A549 (cell line): ENCODE results near the gene ATP9A. TPM values are rescaled to one million over a fixed set of nuclear protein-coding genes. Genes with fewer than 3 reads are reported as not detected.
A peak's percentile ranks its signal among the peaks of the same experiment; 100 is the strongest.

ENCODE experiments used
- ATAC-seq, 2 experiments: fragments of 200-7000 bp in 1 of 2; fragments of >200 bp in 1 of 2; cut with Nextera tagmentation in 1 of 2; cut with Tn5 transposase in 1 of 2; 3 replicates each; pipeline versions ENCODE4 v1.8.0 to v1.9.1; 2018 to 2020; ENCODE audit warnings: mild to moderate bottlenecking in 1 of 2, moderate library complexity in 1 of 2
- CTCF ChIA-PET: fragments of 300-600 bp; sonication (Branson Sonifier 250); formaldehyde crosslinking; extraction: SDS; loops from one replicate; lab custom pipeline; 2021; ENCODE audit warnings: antibody characterized with exemption, inconsistent platforms; lab: Yijun Ruan, JAX
- POLR2A ChIA-PET: fragments of 350-600 bp; formaldehyde crosslinking; extraction: SDS; loops from one replicate; lab custom pipeline; 2021; ENCODE audit warnings: antibody characterized with exemption, inconsistent platforms; lab: Yijun Ruan, JAX
- DNase-seq, 2 experiments: peaks; one replicate each; pipeline versions ENCODE4 v3.0.0 to v3.0.0-alpha.2; 2011 to 2016; ENCODE audit warnings: low read depth in 1 of 2, low spot score in 1 of 2
- FAIRE-seq: peaks from 2 replicates; lab custom pipeline; 2011; peaks lifted over from hg19 to GRCh38; lab: Jason Lieb, UNC
- H3K27ac ChIP-seq, 2 experiments: fragments of >200 bp; sonication (Bioruptor Twin); formaldehyde crosslinking; 3 replicates each; pipeline ENCODE4 v1.5.1; 2016 to 2017
- H3K4me1 ChIP-seq: fragments of >200 bp; sonication (Bioruptor Twin); formaldehyde crosslinking; 3 replicates; pipeline ENCODE4 v1.6.1; 2016
- H3K4me2 ChIP-seq: fragments of >200 bp; sonication (Bioruptor Twin); formaldehyde crosslinking; 3 replicates; pipeline ENCODE4 v1.6.1; 2016
- H3K4me3 ChIP-seq: fragments of >200 bp; sonication (Bioruptor Twin); formaldehyde crosslinking; 3 replicates; pipeline ENCODE4 v1.5.1; 2016
- H3K9me3 ChIP-seq: fragments of >200 bp; sonication (Bioruptor Twin); formaldehyde crosslinking; 3 replicates; pipeline ENCODE4 v1.6.1; 2016
- CBX2 ChIP-seq: fragments of 200-600 bp; sonication (generic); IDR thresholded peaks from 2 replicates; pipeline ENCODE4 v1.6.1; 2016; ENCODE audit warnings: low read depth, mild to moderate bottlenecking, borderline replicate concordance
- CHD2 ChIP-seq: fragments of 150-350 bp; IDR thresholded peaks from 2 replicates; pipeline ENCODE4 v1.6.1; 2014; ENCODE audit warnings: low read length; ENCODE audit not compliant: partially characterized antibody
- CHD4 ChIP-seq: fragments of 200-600 bp; sonication (generic); IDR thresholded peaks from 2 replicates; pipeline ENCODE4 v1.6.1; 2016; ENCODE audit warnings: antibody characterized with exemption, mild to moderate bottlenecking, borderline replicate concordance
- EHMT2 ChIP-seq: fragments of 200-600 bp; sonication (generic); IDR thresholded peaks from 2 replicates; pipeline ENCODE4 v1.6.1; 2016; ENCODE audit warnings: antibody characterized with exemption, low read depth, mild to moderate bottlenecking, moderate library complexity
- FOSL2 ChIP-seq, 2 experiments: fragments of 450-650 bp in 1 of 2; fragments of >200 bp in 1 of 2; sonication (Bioruptor Twin) in 1 of 2; formaldehyde crosslinking; IDR thresholded peaks; 2 replicates each; pipeline versions ENCODE4 v1.5.0 to v1.6.1; 2016 to 2020; ENCODE audit warnings: mild to moderate bottlenecking in 1 of 2, moderate library complexity in 1 of 2
- GATA3 ChIP-seq: IDR thresholded peaks from 2 replicates; pipeline ENCODE4 v1.6.1; 2012; ENCODE audit warnings: borderline replicate concordance
- HDAC2 ChIP-seq: fragments of 200-600 bp; sonication (generic); IDR thresholded peaks from 2 replicates; pipeline ENCODE4 v1.6.1; 2016
- HOXA7 ChIP-seq: fragments of 250-450 bp; sonication (Bioruptor Pico); IDR thresholded peaks from 2 replicates; pipeline ENCODE4 v1.5.0; 2020; ENCODE audit warnings: mild to moderate bottlenecking, moderate library complexity
- HOXB13 ChIP-seq: fragments of 250-450 bp; sonication (Bioruptor Pico); IDR thresholded peaks from 2 replicates; pipeline ENCODE4 v1.5.0; 2020; ENCODE audit warnings: low read depth, mild to moderate bottlenecking, moderate library complexity
- JUNB ChIP-seq: fragments of >200 bp; sonication (Bioruptor Twin); formaldehyde crosslinking; IDR thresholded peaks from 2 replicates; pipeline ENCODE4 v1.6.1; 2016
- KDM1A ChIP-seq: fragments of 200-600 bp; sonication (generic); IDR thresholded peaks from 2 replicates; pipeline ENCODE4 v1.6.1; 2016; ENCODE audit warnings: low read depth, mild to moderate bottlenecking
- MAFK ChIP-seq: fragments of 450-650 bp; IDR thresholded peaks from 2 replicates; pipeline ENCODE4 v1.6.1; 2014; ENCODE audit not compliant: partially characterized antibody
- MAX ChIP-seq: IDR thresholded peaks from 2 replicates; pipeline ENCODE4 v1.6.1; 2012
- NPAS2 ChIP-seq: fragments of 250-450 bp; sonication (Bioruptor Pico); IDR thresholded peaks from 2 replicates; pipeline ENCODE4 v1.8.0; 2022; ENCODE audit warnings: mild to moderate bottlenecking, moderate library complexity, borderline replicate concordance
- PBX3 ChIP-seq: IDR thresholded peaks from 2 replicates; pipeline ENCODE4 v1.6.1; 2012
- PHF8 ChIP-seq: fragments of 200-600 bp; sonication (generic); IDR thresholded peaks from 2 replicates; pipeline ENCODE4 v1.6.1; 2016; ENCODE audit warnings: low read depth, mild to moderate bottlenecking, antibody characterized with exemption, moderate library complexity, borderline replicate concordance
- RNF2 ChIP-seq: fragments of 200-600 bp; sonication (generic); IDR thresholded peaks from 2 replicates; pipeline ENCODE4 v1.6.1; 2016; ENCODE audit warnings: low read depth, mild to moderate bottlenecking, antibody characterized with exemption, moderate library complexity, borderline replicate concordance
- SMC3 ChIP-seq: fragments of >200 bp; sonication (Bioruptor Twin); formaldehyde crosslinking; IDR thresholded peaks from 3 replicates; pipeline ENCODE4 v1.6.1; 2018; ENCODE audit warnings: inconsistent platforms
- SREBF2 ChIP-seq: fragments of 450-650 bp; IDR thresholded peaks from 2 replicates; pipeline ENCODE4 v1.6.1; 2014; ENCODE audit warnings: mild to moderate bottlenecking, moderate library complexity
- USF2 ChIP-seq: fragments of 450-650 bp; IDR thresholded peaks from 2 replicates; pipeline ENCODE4 v1.6.1; 2014; ENCODE audit warnings: antibody characterized with exemption
- ZSCAN20 ChIP-seq: fragments of 250-450 bp; sonication (Bioruptor Pico); IDR thresholded peaks from 2 replicates; pipeline ENCODE4 v1.8.0; 2022; ENCODE audit warnings: mild to moderate bottlenecking, moderate library complexity
- WGBS: methylation state at CpG from one replicate; pipeline ENCODE4 v1.1.6; 2017; ENCODE audit errors: missing lambda C conversion rate; 5-methylcytosine and 5-hydroxymethylcytosine counted together
- polyA plus RNA-seq, 4 experiments: library from polyadenylated mRNA; depleted of rRNA in 3 of 4; stranded (reverse); fragments of >200 nt; fragmentation: RNase III in 1 of 4; extraction: RNeasy Plus Mini Kit Qiagen cat#74134 plus additional on column Dnase treatment in 1 of 4; gene quantifications; 2 replicates in 3 of 4; 3 replicates in 1 of 4; pipeline ENCODE4 v1.2.3, GENCODE V29; 2011 to 2017

The ATP9A gene
- polyA plus RNA-seq, 2 of the 4 experiments (the other 2 are of a cell fraction), result 9.9 to 23.6 TPM

- TF ChIP-seq NPAS2, result peak; percentile 65; the same call in 1 of the 2 replicates
- TF ChIP-seq CBX2, result no peak
- TF ChIP-seq CHD2, result peak; percentile 43
- TF ChIP-seq ZSCAN20 (CRISPR knock-in tag), result 0 out of 2 replicates have a peak, but pooled peaks have one; percentile 55
- peak; percentile 79 for TF ChIP-seq MAFK
- peak; percentile 84 for TF ChIP-seq GATA3
- TF ChIP-seq JUNB, result peak; percentile 93
- no peak for TF ChIP-seq PHF8
- TF ChIP-seq, all 56 proteins: peak for 21
Observed at GRCh38 chr20:51750037-51750769, 18.0 kb downstream of the ATP9A start (continued).

- ATAC-seq, result peak; percentile 34 to 51; a peak in 5 of 6 replicates
- CTCF ChIA-PET, result interaction anchor here (0.9 to 6.0 kb wide), 6 partner anchors 14 to 155 kb away, joined by 3 to 25 read pairs (median 5); no protein-coding TSS in a partner anchor
- Histone ChIP-seq H3K4me3 (peak overlapping the region; percentile 14; the same call in 2 of the 3 replicates), H3K9me3 (no peaks in the 10 kb centered on the region), H3K27ac (peak overlapping the region; percentile 89), H3K4me1 (peaks cover 66% of the 10 kb centered on the region), H3K4me2 (peak overlapping the region; percentile 80)
- no peak for FAIRE-seq
- POLR2A ChIA-PET, result interaction anchor here (0.6 to 1.7 kb wide), 5 partner anchors 14 to 125 kb away, joined by 3 to 11 read pairs (median 5); partner anchors contain the start of gene ATP9A
- TF ChIP-seq USF2, result peak; percentile 23; the same call in 1 of the 2 replicates
- TF ChIP-seq KDM1A, result no peak
- no peak for TF ChIP-seq FOSL2 (IDR thresholded peaks at IDR 0.05)
- TF ChIP-seq FOSL2 (CRISPR knock-in tag; IDR thresholded peaks at IDR 0.05), result peak; percentile 20; the same call in 1 of the 2 replicates
- DNase-seq, result peak in 1 of 2 experiments; percentile 60
- 0% methylated on average over 1 of the region's 1 CpG for WGBS
Observed at GRCh38 chr20:51749674-51750036, 18.5 kb downstream of the ATP9A start.

- DNase-seq (peak in 1 of 2 experiments; percentile 86), FAIRE-seq (no peak), ATAC-seq (peak in 1 of 2 experiments; percentile 4; a peak in 1 of 6 replicates)
- WGBS, result 34% methylated on average over 7 of the region's 7 CpGs
- TF ChIP-seq MAX, result peak; percentile 38; the same call in 1 of the 2 replicates
- no peak for TF ChIP-seq HDAC2
- Histone ChIP-seq H3K27ac (peak overlapping the region; percentile 60 to 89), H3K4me3 (no peak overlapping the region), H3K4me2 (peak overlapping the region; percentile 45), H3K9me3 (no peaks in the 10 kb centered on the region), H3K4me1 (peaks cover 79% of the 10 kb centered on the region)
- POLR2A ChIA-PET, result interaction anchor here (0.6 kb wide), 1 partner anchor 20 kb away, joined by 3 read pairs; no protein-coding TSS in a partner anchor
- CTCF ChIA-PET, result interaction anchor here (0.7 to 0.8 kb wide), 2 partner anchors 20 to 42 kb away, joined by 3 read pairs; no protein-coding TSS in a partner anchor
Observed at GRCh38 chr20:51747182-51747911, 20.8 kb downstream of the ATP9A start.

- FAIRE-seq, result no peak
- Histone ChIP-seq H3K4me3 (no peak overlapping the region), H3K27ac (peak overlapping the region; percentile 81 to 89), H3K4me2 (no peak overlapping the region), H3K9me3 (no peaks in the 10 kb centered on the region), H3K4me1 (peaks cover 70% of the 10 kb centered on the region)
- no peak for DNase-seq
- TF ChIP-seq KDM1A (peak; percentile 95), RNF2 (no peak), PHF8 (no peak), PBX3 (no peak), EHMT2 (no peak), HOXA7 (CRISPR knock-in tag) (no peak), CHD2 (no peak), HDAC2 (0 out of 2 replicates have a peak, but pooled peaks have one; percentile 24), FOSL2 (IDR thresholded peaks at IDR 0.05) (no peak), FOSL2 (CRISPR knock-in tag; IDR thresholded peaks at IDR 0.05) (no peak), SREBF2 (no peak), HOXB13 (CRISPR knock-in tag) (no peak), CHD4 (peak; percentile 79; the same call in 1 of the 2 replicates), SMC3 (no peak)
- WGBS, result 87% methylated on average over 3 of the region's 3 CpGs
- no peak for ATAC-seq
- ChIA-PET CTCF (interaction anchor here (0.7 to 1.4 kb wide), 2 partner anchors 45 to 81 kb away, joined by 3 read pairs; no protein-coding TSS in a partner anchor), POLR2A (no interaction called here)
Observed at GRCh38 chr20:51745804-51746203, 22.4 kb downstream of the ATP9A start.
